SK-N-SH (cell line): ENCODE results near the gene C8G.

ENCODE experiments used
- CHD2 ChIP-seq: fragments of 150-350 bp; IDR thresholded peaks from 2 replicates; pipeline ENCODE4 v1.6.1; 2018; ENCODE audit warnings: low read length; ENCODE audit not compliant: partially characterized antibody
- ELF1 ChIP-seq: IDR thresholded peaks from 2 replicates; pipeline ENCODE4 v1.4.0; 2012
- FOXM1 ChIP-seq: IDR thresholded peaks from 2 replicates; pipeline ENCODE4 v1.4.0; 2012; ENCODE audit warnings: low read depth, mild to moderate bottlenecking
- GABPA ChIP-seq: IDR thresholded peaks from 2 replicates; pipeline ENCODE4 v1.4.0; 2012; ENCODE audit warnings: low read depth, mild to moderate bottlenecking
- POLR2AphosphoS5 ChIP-seq: IDR thresholded peaks from 2 replicates; pipeline ENCODE4 v1.6.1; 2012; ENCODE audit warnings: low read depth, low read length
- RAD21 ChIP-seq: IDR thresholded peaks from 2 replicates; pipeline ENCODE4 v1.6.1; 2012; ENCODE audit warnings: mild to moderate bottlenecking, low read length
- SIN3A ChIP-seq: IDR thresholded peaks from 2 replicates; pipeline ENCODE4 v1.6.1; 2012; ENCODE audit warnings: low read depth, mild to moderate bottlenecking, low read length, moderate library complexity, borderline replicate concordance
- TAF1 ChIP-seq: IDR thresholded peaks from 2 replicates; pipeline ENCODE4 v1.6.1; 2012; ENCODE audit warnings: low read depth, mild to moderate bottlenecking, low read length, moderate library complexity, borderline replicate concordance
- TF ChIP-seq, protein P1 (sequence below): fragments of 200-600 bp; sonication (generic); IDR thresholded peaks from 2 replicates; pipeline ENCODE4 v1.6.1; 2017; ENCODE audit warnings: antibody characterized with exemption, mild to moderate bottlenecking, moderate library complexity
- TF ChIP-seq, protein P2 (sequence below): IDR thresholded peaks from 2 replicates; pipeline ENCODE4 v1.6.1; 2012; ENCODE audit warnings: mild to moderate bottlenecking, low read depth, low read length, moderate library complexity

DNA sequence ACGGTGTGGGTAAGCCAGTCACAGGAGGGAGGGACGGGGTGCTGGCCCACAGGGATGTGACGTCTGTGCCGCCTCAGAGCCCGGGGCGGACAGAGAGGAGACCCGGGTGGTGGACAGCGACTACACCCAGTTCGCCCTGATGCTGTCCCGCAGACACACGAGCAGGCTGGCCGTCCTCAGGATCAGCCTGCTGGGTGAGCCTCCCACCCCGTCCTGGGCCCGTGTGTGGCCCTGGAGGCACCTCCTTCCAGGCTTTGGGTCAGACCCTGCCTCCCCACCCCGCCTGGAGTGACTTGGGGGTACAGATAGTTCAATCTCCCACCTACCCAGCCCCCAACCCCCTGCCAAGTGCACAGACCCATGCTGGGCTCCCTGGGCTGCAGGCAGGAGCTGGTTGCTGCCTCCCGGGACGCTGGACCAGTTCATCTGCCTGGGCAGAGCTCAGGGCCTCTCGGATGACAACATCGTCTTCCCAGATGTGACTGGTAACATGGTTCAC, 8.8 kb downstream of the C8G start:
- TF ChIP-seq, protein P1, sequence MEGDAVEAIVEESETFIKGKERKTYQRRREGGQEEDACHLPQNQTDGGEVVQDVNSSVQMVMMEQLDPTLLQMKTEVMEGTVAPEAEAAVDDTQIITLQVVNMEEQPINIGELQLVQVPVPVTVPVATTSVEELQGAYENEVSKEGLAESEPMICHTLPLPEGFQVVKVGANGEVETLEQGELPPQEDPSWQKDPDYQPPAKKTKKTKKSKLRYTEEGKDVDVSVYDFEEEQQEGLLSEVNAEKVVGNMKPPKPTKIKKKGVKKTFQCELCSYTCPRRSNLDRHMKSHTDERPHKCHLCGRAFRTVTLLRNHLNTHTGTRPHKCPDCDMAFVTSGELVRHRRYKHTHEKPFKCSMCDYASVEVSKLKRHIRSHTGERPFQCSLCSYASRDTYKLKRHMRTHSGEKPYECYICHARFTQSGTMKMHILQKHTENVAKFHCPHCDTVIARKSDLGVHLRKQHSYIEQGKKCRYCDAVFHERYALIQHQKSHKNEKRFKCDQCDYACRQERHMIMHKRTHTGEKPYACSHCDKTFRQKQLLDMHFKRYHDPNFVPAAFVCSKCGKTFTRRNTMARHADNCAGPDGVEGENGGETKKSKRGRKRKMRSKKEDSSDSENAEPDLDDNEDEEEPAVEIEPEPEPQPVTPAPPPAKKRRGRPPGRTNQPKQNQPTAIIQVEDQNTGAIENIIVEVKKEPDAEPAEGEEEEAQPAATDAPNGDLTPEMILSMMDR = no peak
- TF ChIP-seq POLR2AphosphoS5 (no peak), SIN3A (no peak), TAF1 (no peak), CHD2 (no peak), FOXM1 (no peak), RAD21 (no peak), ELF1 (no peak), GABPA (no peak)
- TF ChIP-seq, protein P2, sequence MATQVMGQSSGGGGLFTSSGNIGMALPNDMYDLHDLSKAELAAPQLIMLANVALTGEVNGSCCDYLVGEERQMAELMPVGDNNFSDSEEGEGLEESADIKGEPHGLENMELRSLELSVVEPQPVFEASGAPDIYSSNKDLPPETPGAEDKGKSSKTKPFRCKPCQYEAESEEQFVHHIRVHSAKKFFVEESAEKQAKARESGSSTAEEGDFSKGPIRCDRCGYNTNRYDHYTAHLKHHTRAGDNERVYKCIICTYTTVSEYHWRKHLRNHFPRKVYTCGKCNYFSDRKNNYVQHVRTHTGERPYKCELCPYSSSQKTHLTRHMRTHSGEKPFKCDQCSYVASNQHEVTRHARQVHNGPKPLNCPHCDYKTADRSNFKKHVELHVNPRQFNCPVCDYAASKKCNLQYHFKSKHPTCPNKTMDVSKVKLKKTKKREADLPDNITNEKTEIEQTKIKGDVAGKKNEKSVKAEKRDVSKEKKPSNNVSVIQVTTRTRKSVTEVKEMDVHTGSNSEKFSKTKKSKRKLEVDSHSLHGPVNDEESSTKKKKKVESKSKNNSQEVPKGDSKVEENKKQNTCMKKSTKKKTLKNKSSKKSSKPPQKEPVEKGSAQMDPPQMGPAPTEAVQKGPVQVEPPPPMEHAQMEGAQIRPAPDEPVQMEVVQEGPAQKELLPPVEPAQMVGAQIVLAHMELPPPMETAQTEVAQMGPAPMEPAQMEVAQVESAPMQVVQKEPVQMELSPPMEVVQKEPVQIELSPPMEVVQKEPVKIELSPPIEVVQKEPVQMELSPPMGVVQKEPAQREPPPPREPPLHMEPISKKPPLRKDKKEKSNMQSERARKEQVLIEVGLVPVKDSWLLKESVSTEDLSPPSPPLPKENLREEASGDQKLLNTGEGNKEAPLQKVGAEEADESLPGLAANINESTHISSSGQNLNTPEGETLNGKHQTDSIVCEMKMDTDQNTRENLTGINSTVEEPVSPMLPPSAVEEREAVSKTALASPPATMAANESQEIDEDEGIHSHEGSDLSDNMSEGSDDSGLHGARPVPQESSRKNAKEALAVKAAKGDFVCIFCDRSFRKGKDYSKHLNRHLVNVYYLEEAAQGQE = no peak
